ENCODE results near the gene TCF4. TPM values are rescaled to one million over a fixed set of nuclear protein-coding genes. Genes with fewer than 3 reads are reported as not detected.
A peak's percentile ranks its signal among the peaks of the same experiment; 100 is the strongest.

The TCF4 gene
- total RNA-seq, 1 donor from 2014 or later, result 204 TPM

DNA sequence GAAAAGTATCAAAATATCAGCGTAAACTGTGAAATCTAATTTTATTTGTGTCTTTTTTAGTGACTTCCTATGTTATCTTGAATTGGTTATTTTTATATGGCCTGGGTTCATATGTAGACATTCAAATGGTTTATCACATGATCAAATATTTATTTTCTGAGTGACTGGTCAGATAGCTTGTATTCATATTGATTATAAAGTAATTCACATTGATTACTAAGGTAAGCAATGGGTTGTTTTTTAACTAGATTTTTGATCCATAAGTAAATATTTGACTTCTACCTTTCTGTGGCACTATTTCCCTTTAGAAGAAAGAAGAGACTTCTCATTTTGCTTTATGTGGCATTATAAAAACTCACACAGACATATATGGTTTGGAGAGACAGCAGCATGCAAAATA lies 260.5 kb downstream of the TCF4 start:
- ATAC-seq, result no peak
- intact Hi-C loops (cut with DNase I), result no loop called here
- no peak for DNase-seq (ENCODE audit: low spot score)

DNA sequence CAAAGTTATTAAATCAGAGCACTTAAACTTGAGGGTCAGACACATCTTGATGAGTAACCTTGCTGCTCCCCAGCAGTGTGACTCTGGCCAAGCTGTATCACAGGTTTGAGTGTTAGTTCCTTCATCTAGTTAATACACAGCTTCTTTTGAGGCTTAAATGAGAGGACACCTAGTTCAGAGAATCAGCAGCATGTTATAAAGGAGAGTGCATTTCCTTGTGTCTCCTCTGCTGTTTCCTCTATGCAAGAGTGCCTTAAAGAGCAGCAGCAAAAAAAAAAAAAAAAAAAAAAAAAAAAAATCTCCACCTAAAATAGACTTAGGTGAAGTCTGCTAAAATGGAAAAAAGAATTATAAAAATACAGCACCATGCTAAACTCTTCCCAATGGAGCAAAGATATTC lies 261.9 kb downstream of the TCF4 start:
- intact Hi-C loops (cut with DNase I), result no loop called here
- ATAC-seq, result no peak
- no peak for DNase-seq (ENCODE audit: low spot score)

DNA sequence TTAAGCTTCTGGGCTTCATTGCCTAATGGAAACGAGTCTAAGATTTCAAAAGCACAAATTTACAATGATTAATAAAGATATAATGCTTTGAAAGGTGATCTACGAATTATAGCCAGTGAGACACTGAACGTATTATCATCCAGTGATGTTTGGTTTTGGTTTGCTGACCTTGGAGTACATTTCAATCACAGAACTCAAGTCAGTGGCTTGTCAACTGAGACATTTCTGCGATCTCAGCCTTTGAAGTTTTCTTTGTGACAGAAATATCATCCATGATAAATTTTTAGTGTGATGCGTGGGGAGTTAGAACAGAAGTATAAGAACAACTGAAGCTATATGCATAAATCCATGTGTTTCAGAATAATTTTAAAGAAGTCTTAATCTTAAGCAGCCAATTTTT lies 263.8 kb downstream of the TCF4 start:
- no peak for ATAC-seq
- intact Hi-C loops (cut with DNase I), result no loop called here
- DNase-seq (ENCODE audit: low spot score), result no peak

DNA sequence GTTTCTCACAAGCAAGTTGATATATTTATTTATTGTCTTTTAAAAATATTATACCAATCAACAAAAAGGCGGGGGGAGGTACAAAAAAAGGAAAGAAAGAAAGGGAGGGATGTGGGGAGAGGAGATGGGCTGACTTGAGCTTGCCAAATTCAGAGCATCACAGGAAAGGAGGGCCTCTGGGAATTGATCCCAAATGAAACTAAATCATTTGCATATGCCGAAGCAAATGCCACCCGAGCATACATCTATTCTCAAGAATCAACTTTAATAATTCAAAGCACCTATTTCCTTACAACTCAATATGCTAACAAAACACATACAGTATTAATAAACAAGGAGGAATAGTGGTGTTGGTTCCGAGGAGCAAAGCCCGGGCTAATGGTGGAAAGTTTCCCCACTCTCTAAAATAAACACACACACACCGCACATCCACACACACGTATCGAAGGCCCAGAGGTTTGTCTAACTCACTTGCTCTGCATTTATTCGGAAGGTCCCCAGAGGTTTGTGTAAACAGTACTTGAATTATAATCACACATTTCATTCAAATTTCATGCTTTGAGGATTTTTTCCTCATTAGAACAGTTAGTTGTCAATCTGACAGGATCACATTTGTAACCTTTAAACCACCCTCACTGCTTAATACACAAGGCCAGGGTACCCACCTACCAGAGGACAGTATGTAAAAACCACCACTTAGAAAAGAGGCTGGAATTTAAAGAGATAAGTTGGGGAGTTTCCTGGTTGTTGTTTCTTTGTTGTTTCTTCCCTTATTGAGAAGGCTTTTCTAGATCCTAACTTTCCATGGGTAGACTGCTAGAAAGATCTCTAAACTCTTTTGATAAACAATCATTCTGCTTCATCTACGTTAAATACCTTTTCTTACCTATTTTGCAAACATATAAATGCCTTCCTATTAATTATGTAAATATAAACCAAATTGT lies 264.7 kb downstream of the TCF4 start:
- ATAC-seq (no peak), DNase-seq (ENCODE audit: low spot score) (no peak)
- intact Hi-C loops (cut with DNase I), result no loop called here

DNA sequence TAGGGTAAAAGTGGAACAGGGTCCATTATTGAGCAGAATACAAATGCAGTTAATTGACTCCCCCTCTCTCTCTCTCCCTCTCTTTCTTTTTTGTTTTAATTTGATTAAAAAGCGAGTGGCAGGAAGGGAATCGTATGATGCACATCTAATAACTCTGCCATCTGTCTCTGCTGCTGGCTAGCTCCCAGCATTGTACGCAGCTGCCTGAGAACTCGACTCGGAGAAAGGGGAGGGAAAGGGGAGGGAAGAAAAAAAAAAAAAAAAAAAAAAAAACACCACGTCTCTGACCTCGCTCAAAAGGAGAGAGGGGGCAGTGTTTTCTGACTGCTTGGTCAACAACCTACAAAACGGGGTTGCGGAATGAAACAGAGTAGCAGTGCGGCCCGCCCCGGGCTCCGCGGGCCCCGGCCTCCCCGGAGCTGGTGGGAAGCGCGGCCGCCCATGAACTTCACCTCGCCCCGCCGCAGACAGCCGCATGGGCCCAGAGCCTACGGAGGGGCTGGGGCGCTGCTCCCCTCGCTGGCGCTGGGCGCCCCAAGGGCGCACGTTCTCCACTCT lies 265.7 kb downstream of the TCF4 start:
- intact Hi-C loops (cut with DNase I), result no loop called here
- ATAC-seq (peak; percentile 92), DNase-seq (ENCODE audit: low spot score) (peak; percentile 86)

DNA sequence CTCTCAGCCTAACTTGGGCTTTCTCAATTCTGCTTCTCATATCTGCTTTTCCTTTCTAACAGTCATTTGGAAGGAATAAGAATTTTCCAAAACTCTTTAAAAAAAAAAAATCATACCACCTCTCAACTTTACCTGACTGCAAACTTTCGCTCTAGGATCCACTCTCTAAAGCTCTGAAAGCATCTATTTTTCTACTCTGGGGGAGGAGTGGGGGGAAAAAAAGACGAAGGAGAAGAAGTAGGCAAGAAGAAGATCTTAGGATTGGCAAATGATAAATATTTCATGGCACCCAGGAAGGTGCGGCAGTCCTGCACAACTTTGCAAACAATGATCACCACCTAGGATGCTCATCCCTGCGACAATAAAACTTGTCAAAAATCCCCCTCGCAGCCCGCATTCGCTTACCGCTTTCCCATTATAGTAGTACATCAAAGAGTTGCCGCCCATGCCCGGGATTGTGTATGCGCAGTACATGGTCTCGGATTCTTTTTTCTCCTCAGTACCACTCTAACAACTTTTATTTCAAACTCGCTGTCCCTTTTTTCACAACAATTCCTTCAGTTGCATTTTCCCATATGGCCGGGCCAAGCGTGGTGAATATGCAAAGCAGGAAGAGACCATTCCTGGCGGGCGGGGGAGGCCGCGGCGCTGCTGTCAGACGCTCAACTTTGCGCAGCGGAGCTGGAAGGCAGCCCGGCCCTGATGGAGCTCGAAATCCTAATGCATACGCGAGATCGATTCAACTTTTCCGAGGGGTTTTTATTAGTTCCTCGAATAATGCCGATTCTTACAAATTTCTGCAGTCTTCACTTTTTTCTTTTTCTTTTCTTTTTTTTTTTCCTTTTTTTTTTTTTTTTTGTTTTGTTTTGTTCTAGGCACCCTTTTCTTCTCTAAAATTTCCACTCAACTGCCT lies 266.5 kb downstream of the TCF4 start:
- intact Hi-C loops (cut with DNase I), result loop anchor here (1.0 kb wide), 1 partner anchor 22 kb away; no protein-coding TSS in a partner anchor
- DNase-seq (ENCODE audit: low spot score), result peak; percentile 94
- ATAC-seq, result peak; percentile 93

DNA sequence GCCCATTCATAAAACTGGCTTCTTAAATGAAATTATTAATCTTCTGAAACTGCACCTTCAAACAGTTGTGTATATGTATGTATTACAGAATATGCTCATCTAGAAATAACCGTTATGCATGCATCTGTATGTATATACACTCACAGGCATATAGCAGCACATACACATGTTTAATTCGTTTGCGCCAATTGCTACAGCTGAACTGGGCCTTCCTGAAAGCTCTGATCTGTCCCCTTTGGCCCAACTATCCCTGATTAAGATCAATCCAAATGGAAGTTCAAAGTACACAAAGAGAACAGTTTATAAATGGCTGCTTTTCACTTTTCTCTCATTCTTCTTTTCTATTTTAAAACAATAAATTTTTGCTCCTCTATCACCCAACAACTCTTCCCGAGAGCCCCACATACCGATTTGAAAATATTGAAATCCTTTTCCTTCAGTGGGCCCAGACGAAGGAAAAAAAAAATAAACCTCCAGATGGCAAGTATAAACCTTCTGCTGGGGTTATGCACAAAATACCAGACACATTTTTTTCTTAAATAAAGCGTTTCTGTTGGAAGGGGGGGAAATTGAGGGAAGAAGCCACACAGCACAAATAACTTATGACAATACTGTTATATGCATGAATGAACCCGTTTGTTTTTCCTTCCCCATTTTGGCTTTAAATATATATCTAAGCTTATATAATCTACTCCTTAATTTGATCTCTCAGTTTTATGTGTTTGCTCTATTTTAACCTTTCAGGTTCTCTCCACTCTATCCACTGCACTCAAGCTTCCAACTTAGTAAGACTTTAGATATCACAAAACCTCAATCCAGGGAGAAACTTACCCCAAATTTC lies 267.3 kb downstream of the TCF4 start:
- no peak for DNase-seq (ENCODE audit: low spot score)
- ATAC-seq, result no peak
- intact Hi-C loops (cut with DNase I), result loop anchor here (1.0 kb wide), 1 partner anchor 21 kb away; no protein-coding TSS in a partner anchor

DNA sequence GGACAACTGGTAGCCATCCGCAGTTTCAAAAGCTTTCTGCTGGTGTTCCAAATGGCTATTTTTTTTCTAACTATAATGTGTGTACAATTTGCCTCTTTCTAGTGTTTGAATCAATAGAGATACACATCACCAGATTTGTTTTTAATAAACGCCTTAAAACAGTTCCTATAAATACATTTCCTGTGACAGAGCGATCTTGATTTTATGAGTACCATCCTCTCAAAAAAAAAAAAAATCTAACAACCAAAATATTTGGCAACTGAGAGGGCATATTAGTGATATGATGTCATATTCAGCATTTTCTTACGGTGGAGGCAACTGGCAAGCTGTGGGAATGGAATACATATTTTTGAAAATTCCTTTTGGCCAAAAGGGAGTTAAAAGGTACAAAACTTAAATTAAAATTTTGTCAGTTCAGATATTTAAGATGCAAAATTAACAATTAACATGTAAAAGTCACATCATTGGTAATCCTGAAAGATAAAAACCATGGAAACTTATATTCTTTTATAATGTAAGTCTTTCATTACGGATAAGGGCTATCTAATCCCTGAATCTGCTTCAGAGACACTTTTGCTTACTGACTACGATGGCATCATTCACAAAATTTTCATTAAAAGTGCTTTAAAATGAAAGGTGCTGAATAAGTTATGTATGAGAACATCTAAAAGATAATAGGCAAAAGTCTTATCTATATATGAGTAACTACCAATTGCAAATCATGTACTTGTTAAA lies 268.4 kb downstream of the TCF4 start:
- intact Hi-C loops (cut with DNase I), result no loop called here

DNA sequence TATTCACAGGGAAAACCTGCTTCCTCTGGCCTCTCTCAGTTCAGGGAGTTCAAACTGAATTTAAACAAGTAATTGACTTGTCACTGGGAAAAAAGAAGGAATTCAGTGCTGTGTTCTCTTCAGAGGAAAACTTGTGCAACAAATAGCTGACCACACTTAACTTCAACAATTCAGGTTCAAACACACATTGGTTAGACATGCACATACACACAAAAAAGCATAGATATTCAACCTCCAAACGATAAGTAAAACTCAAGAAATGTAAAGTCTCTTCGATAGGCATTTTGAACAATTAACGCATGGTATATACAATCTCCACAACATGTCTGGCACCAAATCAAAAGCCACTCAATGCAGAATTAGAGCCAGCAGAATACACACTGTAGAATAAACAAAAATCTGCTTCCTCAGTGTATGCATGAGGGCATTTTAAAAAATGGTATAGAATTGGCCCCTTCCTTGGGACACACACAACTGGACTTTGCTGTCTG lies 269.0 kb downstream of the TCF4 start:
- ATAC-seq (no peak), DNase-seq (ENCODE audit: low spot score) (no peak)
- intact Hi-C loops (cut with DNase I), result no loop called here

More for the DNA sequence above, 268.4 kb downstream of the TCF4 start:
- DNase-seq (ENCODE audit: low spot score), result no peak
- ATAC-seq, result no peak

DNA sequence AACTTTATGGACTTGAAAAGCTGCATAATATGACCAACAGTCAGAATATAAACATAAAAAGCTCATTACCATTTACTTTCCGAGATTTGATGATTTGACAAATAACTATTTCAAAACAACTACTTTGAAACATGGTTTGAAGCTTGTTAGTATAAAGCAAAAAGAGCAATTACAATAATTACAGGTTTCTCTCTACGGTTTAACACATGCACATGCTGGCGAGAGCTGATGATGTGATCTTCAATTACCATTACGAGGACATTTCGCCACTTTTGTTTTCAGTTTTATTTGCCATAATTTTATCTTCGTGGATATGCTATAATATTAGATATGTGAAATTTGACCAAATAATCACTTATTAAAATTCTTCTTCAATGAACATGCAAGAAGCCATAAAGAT lies 270.1 kb downstream of the TCF4 start:
- ATAC-seq, result no peak
- intact Hi-C loops (cut with DNase I), result no loop called here

DNA sequence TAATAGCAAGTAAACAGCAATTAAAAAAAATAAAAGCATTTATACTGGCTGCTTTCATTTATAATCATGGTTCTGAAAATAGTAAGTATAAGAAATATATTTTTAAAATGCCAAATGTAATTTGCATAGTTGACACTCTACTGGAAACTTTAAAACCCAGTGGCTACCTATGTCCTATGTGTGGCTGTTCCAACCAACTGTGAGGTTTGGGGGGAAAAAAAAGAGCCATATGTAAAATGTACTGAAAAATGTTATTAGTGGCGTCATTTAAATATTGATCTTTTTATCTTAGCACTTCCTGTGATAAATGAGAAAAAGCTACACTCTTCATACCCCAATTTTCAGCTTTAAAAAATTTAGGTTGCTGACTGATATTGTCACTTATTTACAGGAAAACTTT lies 270.7 kb downstream of the TCF4 start:
- no peak for DNase-seq (ENCODE audit: low spot score)
- intact Hi-C loops (cut with DNase I), result no loop called here
- ATAC-seq, result no peak

More for the DNA sequence above, 270.1 kb downstream of the TCF4 start:
- no peak for DNase-seq (ENCODE audit: low spot score)

DNA sequence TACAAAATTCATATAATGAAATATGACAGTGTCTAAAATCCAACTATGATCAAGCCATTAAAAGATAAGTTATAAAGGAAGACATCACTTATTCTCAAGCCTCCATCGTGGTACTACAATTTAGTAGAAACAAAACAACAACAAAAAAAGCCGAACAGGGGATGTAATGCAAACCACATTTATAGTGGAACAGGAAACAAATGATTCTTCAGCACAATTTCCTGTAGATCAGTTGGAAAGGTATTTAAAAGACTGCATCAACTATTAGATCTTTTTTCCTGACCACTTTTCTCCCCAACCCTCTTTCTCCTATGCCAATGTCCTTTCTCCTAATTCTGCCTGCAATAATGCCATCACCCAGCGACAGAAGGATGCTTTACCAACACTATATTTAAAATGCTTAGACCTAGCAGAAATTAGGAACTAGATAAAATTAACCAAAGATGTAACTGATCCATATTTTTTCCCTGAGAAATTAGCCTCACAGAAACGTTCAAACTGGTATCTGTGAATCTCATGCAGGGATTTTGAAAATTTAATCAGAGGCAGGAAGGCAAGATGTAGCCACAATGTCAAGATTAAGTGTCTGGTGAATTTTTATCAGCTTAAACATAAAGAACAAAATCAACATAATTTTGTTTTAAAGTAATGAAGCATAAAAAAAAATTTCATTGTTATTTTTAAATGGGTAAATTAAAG lies 271.4 kb downstream of the TCF4 start:
- no peak for DNase-seq (ENCODE audit: low spot score)
- intact Hi-C loops (cut with DNase I), result no loop called here
- ATAC-seq, result no peak

DNA sequence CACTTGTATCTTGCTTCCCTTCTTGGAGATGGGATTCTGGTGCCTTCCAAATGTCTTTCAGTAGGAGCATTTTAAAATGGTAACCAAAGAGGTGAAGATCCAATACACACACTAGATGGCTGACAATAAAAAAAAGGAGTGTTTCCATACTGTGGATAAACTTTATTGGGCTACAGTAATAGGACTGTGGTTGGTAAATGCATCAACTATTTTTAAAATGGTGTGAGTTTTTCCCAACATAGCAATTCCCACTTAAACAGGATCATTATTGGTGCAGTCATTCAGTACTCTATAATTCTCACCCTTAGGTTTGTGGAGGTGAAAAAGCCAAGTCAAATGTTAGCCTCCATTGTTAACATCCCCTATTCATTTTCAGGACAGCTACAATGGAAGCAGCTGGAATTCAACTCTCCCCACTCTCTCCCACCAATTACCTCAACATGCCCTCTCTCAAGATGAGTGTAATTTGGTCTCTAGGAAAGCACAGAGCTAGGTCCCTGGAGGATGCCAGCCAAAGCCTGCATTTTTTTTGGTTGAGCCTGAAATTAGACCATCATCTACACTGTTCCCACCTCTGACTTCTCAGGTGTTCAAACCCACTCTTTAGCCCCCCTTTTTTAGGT lies 273.3 kb downstream of the TCF4 start:
- no peak for DNase-seq (ENCODE audit: low spot score)
- ATAC-seq, result no peak
- intact Hi-C loops (cut with DNase I), result loop anchor here (2.0 kb wide), 1 partner anchor 60 kb away; no protein-coding TSS in a partner anchor

DNA sequence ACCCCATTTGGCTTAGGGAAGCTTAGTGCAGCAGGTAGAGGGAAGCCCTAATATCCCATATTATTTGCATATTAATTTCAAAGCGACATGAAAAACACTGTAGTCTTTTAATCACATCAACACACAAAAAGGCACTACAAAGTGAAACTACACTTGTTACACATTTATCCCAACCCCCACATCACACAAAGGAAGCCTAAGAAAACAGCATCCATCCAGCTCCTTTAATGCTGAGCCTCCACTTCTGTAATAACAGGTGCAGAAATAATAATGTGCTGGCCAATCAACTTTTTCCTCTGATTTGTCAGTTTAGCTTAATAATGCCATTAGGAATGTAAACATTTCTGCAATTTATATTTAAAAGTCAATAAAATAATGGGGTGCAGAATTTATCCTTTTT lies 274.0 kb downstream of the TCF4 start:
- DNase-seq (ENCODE audit: low spot score) (no peak), ATAC-seq (no peak)
- intact Hi-C loops (cut with DNase I), result loop anchor here (2.0 kb wide), 1 partner anchor 59 kb away; no protein-coding TSS in a partner anchor

DNA sequence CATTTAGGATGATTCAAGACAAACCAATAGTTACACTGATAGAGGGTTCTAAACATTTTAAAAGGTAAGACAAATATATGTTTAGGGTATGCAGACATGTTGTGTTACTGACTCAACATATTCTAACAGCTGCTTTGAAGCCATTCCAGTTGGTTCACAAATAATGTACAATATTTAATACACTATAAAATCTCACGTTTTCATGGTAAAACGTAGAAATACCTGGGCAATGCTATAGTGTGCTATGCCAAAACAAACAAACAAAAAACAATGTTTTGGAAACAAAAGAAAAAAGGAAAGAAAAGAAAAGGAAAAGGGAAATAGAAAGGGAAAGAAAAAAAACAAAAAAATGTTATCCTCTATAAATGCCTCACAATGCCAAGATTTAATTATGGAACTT lies 277.1 kb downstream of the TCF4 start:
- DNase-seq (ENCODE audit: low spot score) (no peak), ATAC-seq (no peak)
- intact Hi-C loops (cut with DNase I), result no loop called here

DNA sequence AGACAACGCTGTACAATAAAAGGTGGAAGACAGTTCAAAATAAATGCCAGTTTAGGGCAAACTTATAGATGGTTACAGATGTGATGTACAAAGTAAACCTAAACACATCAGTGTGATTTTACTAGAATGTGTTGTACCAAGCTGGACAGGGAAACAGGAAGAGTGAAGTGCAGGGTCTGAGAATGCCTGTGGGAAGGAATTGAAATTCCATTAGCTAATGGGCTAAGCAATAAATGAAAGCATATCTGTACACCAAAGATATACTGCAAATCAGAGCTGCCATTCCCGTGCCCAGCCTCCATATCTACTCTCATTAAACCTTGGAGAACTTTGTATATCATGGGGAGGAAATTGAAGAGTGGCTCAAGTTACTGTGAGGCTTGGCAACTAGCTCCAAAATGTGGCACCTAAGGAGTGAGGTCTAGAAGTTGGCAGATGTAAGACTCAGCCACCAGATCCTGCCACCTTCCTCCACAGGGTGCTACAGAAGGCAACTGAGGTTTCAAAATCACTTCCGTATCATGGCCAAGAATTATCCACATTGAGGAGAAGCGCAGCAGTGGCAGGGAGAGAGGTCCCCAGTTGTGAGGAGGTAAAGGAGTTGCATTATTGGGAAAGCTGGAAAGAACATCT lies 277.8 kb downstream of the TCF4 start:
- ATAC-seq, result no peak
- intact Hi-C loops (cut with DNase I), result no loop called here
- DNase-seq (ENCODE audit: low spot score), result no peak

All from sciatic nerve (tissue), 2 donors.